ENCODE measurements around the gene RCHY1.

The RCHY1 gene

DNA sequence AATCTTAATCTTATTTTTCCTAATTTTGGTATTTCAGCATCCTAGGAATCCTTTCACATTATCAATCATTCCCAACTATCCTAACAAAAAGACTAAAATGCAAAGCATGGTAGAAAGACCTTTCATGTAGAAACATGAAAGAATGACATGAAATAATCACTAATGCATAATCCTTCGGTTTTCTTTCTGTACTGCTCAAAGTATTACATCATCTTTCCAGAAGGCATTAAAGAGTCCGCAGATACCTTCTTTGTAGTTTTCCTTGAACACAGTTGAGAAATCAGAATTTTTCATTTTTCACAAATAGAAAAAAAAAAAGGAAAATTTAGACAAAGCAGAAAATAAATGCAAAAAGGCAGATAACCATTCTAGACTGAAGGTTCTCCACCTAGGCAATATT is 11.5 kb downstream of the RCHY1 start:
- Histone ChIP-seq H3K4me3 (ENCODE audit: low read length in 2 of 2) (no peak overlapping the region), H3K4me1 (ENCODE audit: control insufficient read depth in 2 of 2, insufficient read depth in 1 of 2, low read depth in 1 of 2, low read length in 2 of 2) (no peaks in the 10 kb centered on the region)

DNA sequence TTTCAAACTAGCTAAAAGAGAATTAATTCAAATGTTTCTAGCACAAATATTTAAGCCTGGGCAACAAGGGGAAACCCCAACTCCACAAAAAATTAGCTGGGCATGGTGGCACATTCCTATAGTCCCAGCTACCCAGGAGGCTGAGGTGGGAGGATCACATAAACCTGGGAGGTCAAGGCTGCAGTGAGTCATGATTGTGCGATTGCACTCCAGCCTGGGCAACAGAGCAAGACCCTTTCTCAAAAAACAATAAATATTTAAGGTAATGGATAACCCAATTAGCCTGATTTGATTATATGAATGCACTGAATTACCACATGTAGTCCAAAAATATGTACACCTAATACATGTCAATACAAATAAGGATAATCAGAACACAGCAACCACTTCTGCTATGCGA is 14.3 kb downstream of the RCHY1 start:
- Histone ChIP-seq H3K18ac (ENCODE audit: low read length) (no peak overlapping the region), H2BK12ac (ENCODE audit: low read length) (no peak overlapping the region), H4K8ac (ENCODE audit: low read depth, low read length) (no peak overlapping the region), H3K9ac (ENCODE audit: low read depth, low read length, poor library complexity) (no peak overlapping the region), H2BK120ac (ENCODE audit: low read depth, low read length) (no peak overlapping the region), H3K27ac (replicated peaks; ENCODE audit: low read length) (no peak overlapping the region), H3K9me3 (replicated peaks in 1 of 2; ENCODE audit: control insufficient read depth in 2 of 2, insufficient read depth in 1 of 2, low read depth in 1 of 2, low read length in 2 of 2) (peaks cover 4 to 16% of the 10 kb centered on the region in 2 donors), H3K4me1 (ENCODE audit: control insufficient read depth in 2 of 2, insufficient read depth in 1 of 2, low read depth in 1 of 2, low read length in 2 of 2) (no peaks in the 10 kb centered on the region), H3K4me2 (ENCODE audit: insufficient read depth, low read length, poor library complexity, severe bottlenecking) (no peak overlapping the region), H3K14ac (ENCODE audit: low read length) (no peak overlapping the region), H3K27me3 (ENCODE audit: control insufficient read depth in 3 of 3, insufficient read depth in 3 of 3, low read depth in 1 of 3, low read length in 3 of 3) (no peaks in the 10 kb centered on the region), H3K23ac (ENCODE audit: low read depth, low read length, poor library complexity) (no peak overlapping the region), H3K36me3 (replicated peaks in 1 of 2; ENCODE audit: control insufficient read depth in 2 of 2, insufficient read depth in 2 of 2, low read length in 2 of 2) (peaks cover 1 to 58% of the 10 kb centered on the region in 2 donors), H3K4ac (ENCODE audit: low read length) (no peak overlapping the region), H2AFZ (ENCODE audit: low read length) (no peak overlapping the region), H3K4me3 (ENCODE audit: low read length in 2 of 2) (no peak overlapping the region), H2BK15ac (ENCODE audit: low read length) (no peak overlapping the region), H3K79me1 (ENCODE audit: low read depth, low read length) (no peaks in the 10 kb centered on the region), H2BK5ac (ENCODE audit: low read length) (no peak overlapping the region), H2AK5ac (ENCODE audit: low read depth, low read length) (no peak overlapping the region), H4K91ac (ENCODE audit: low read depth, low read length, poor library complexity) (no peak overlapping the region)
- DNase-seq (ENCODE audit: low spot score): no peak
- WGBS, 2 donors (ENCODE audit: extremely low coverage in 2 of 2, insufficient read length in 2 of 2, insufficient replicate concordance in 1 of 2): no CpG with 5 or more reads among the region's 2 CpGs

More for the DNA sequence above, 11.5 kb downstream of the RCHY1 start:
- no peak overlapping the region for H3K4me2 ChIP-seq (ENCODE audit: insufficient read depth, low read length, poor library complexity, severe bottlenecking)
- H3K27ac ChIP-seq (replicated peaks; ENCODE audit: low read length): no peak overlapping the region
- peaks cover 4 to 16% of the 10 kb centered on the region in 2 donors for H3K9me3 ChIP-seq (replicated peaks in 1 of 2; ENCODE audit: control insufficient read depth in 2 of 2, insufficient read depth in 1 of 2, low read depth in 1 of 2, low read length in 2 of 2)
- H3K23ac ChIP-seq (ENCODE audit: low read depth, low read length, poor library complexity): no peak overlapping the region
- no peaks in the 10 kb centered on the region for H3K79me1 ChIP-seq (ENCODE audit: low read depth, low read length)
- H3K27me3 ChIP-seq (ENCODE audit: control insufficient read depth in 3 of 3, insufficient read depth in 3 of 3, low read depth in 1 of 3, low read length in 3 of 3): no peaks in the 10 kb centered on the region
- no peak overlapping the region for H2BK12ac ChIP-seq (ENCODE audit: low read length)
- WGBS, 2 donors (ENCODE audit: extremely low coverage in 2 of 2, insufficient read length in 2 of 2, insufficient replicate concordance in 1 of 2): no CpG with 5 or more reads among the region's 2 CpGs
- H3K18ac ChIP-seq (ENCODE audit: low read length): no peak overlapping the region
- no peak for DNase-seq (ENCODE audit: low spot score)
- H2BK15ac ChIP-seq (ENCODE audit: low read length): no peak overlapping the region
- no peak overlapping the region for H2AK5ac ChIP-seq (ENCODE audit: low read depth, low read length)
- no peak overlapping the region for H3K14ac ChIP-seq (ENCODE audit: low read length)
- H2AFZ ChIP-seq (ENCODE audit: low read length): no peak overlapping the region
- no peak overlapping the region for H3K4ac ChIP-seq (ENCODE audit: low read length)
- peaks cover 0 to 66% of the 10 kb centered on the region in 2 donors for H3K36me3 ChIP-seq (replicated peaks in 1 of 2; ENCODE audit: control insufficient read depth in 2 of 2, insufficient read depth in 2 of 2, low read length in 2 of 2)
- no peak overlapping the region for H2BK5ac ChIP-seq (ENCODE audit: low read length)
- H2BK120ac ChIP-seq (ENCODE audit: low read depth, low read length): no peak overlapping the region
- no peak overlapping the region for H4K8ac ChIP-seq (ENCODE audit: low read depth, low read length)
- H3K9ac ChIP-seq (ENCODE audit: low read depth, low read length, poor library complexity): no peak overlapping the region
- no peak overlapping the region for H4K91ac ChIP-seq (ENCODE audit: low read depth, low read length, poor library complexity)

DNA sequence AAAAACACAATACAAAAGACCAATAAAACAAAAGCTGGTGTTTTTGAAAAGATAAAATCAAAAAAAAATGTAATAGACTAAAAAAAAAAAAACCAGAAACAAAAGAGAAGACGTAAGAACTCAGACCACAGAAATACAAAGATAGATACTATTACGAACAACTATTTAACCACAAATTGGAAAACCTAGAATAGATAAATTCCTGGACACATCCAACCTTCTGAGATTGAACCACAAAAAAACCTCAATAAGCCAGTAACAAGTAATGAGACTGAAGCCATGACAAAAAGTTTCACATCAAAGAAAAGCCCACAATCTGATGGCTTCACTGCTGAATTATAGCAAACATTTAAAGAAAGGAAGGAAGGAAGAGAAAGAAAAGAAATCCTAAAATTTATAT is 16.2 kb downstream of the RCHY1 start:
- Histone ChIP-seq H3K27ac (replicated peaks; ENCODE audit: low read length) (no peak overlapping the region), H3K9ac (ENCODE audit: low read depth, low read length, poor library complexity) (no peak overlapping the region), H3K9me3 (replicated peaks in 1 of 2; ENCODE audit: control insufficient read depth in 2 of 2, insufficient read depth in 1 of 2, low read depth in 1 of 2, low read length in 2 of 2) (peaks cover 4 to 16% of the 10 kb centered on the region in 2 donors), H3K79me1 (ENCODE audit: low read depth, low read length) (no peaks in the 10 kb centered on the region), H3K23ac (ENCODE audit: low read depth, low read length, poor library complexity) (no peak overlapping the region), H3K4me3 (ENCODE audit: low read length in 2 of 2) (no peak overlapping the region), H2BK12ac (ENCODE audit: low read length) (no peak overlapping the region), H3K4ac (ENCODE audit: low read length) (no peak overlapping the region), H3K27me3 (ENCODE audit: control insufficient read depth in 3 of 3, insufficient read depth in 3 of 3, low read depth in 1 of 3, low read length in 3 of 3) (no peaks in the 10 kb centered on the region), H2BK15ac (ENCODE audit: low read length) (no peak overlapping the region), H3K36me3 (replicated peaks in 1 of 2; ENCODE audit: control insufficient read depth in 2 of 2, insufficient read depth in 2 of 2, low read length in 2 of 2) (peaks cover 1 to 49% of the 10 kb centered on the region in 2 donors), H3K18ac (ENCODE audit: low read length) (no peak overlapping the region), H2AK5ac (ENCODE audit: low read depth, low read length) (no peak overlapping the region), H2BK120ac (ENCODE audit: low read depth, low read length) (no peak overlapping the region), H3K4me2 (ENCODE audit: insufficient read depth, low read length, poor library complexity, severe bottlenecking) (no peak overlapping the region), H3K14ac (ENCODE audit: low read length) (no peak overlapping the region), H4K91ac (ENCODE audit: low read depth, low read length, poor library complexity) (no peak overlapping the region), H2AFZ (ENCODE audit: low read length) (no peak overlapping the region), H3K4me1 (ENCODE audit: control insufficient read depth in 2 of 2, insufficient read depth in 1 of 2, low read depth in 1 of 2, low read length in 2 of 2) (no peaks in the 10 kb centered on the region), H2BK5ac (ENCODE audit: low read length) (no peak overlapping the region), H4K8ac (ENCODE audit: low read depth, low read length) (no peak overlapping the region)
- DNase-seq (ENCODE audit: low spot score): no peak
- WGBS, 2 donors (ENCODE audit: extremely low coverage in 2 of 2, insufficient read length in 2 of 2, insufficient replicate concordance in 1 of 2): no CpG with 5 or more reads among the region's 2 CpGs

DNA sequence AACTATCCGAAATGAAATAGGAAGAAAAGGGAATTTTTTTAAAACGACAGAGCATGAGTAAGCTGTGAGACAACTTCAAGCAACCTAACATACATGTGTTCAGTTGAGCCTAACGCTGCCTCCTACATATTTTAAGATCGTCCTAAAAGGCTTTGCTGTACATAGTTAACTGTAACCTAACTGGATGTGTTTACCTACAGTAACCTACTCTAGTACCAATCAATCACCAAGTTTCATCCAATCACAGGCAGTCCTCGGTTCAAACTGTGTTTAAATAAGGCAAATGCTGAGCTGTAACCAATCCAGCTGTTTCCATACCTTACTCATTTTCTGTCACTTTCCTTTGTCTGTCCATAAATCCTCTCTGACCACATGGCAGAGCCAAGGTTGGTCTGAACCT is 17.1 kb downstream of the RCHY1 start:
- no peak overlapping the region for H3K18ac ChIP-seq (ENCODE audit: low read length)
- H3K4me3 ChIP-seq (ENCODE audit: low read length in 2 of 2): no peak overlapping the region
- no peak overlapping the region for H3K4me2 ChIP-seq (ENCODE audit: insufficient read depth, low read length, poor library complexity, severe bottlenecking)
- peaks cover 1 to 52% of the 10 kb centered on the region in 2 donors for H3K36me3 ChIP-seq (replicated peaks in 1 of 2; ENCODE audit: control insufficient read depth in 2 of 2, insufficient read depth in 2 of 2, low read length in 2 of 2)
- H3K79me1 ChIP-seq (ENCODE audit: low read depth, low read length): no peaks in the 10 kb centered on the region
- no peak overlapping the region for H2AFZ ChIP-seq (ENCODE audit: low read length)
- no peaks in the 10 kb centered on the region for H3K4me1 ChIP-seq (ENCODE audit: control insufficient read depth in 2 of 2, insufficient read depth in 1 of 2, low read depth in 1 of 2, low read length in 2 of 2)
- H4K8ac ChIP-seq (ENCODE audit: low read depth, low read length): no peak overlapping the region
- no peak overlapping the region for H2AK5ac ChIP-seq (ENCODE audit: low read depth, low read length)
- H3K27me3 ChIP-seq (ENCODE audit: control insufficient read depth in 3 of 3, insufficient read depth in 3 of 3, low read depth in 1 of 3, low read length in 3 of 3): no peaks in the 10 kb centered on the region
- no peak overlapping the region for H3K4ac ChIP-seq (ENCODE audit: low read length)
- H3K9ac ChIP-seq (ENCODE audit: low read depth, low read length, poor library complexity): no peak overlapping the region
- no peak overlapping the region for H3K14ac ChIP-seq (ENCODE audit: low read length)
- H3K27ac ChIP-seq (replicated peaks; ENCODE audit: low read length): no peak overlapping the region
- no peak overlapping the region for H4K91ac ChIP-seq (ENCODE audit: low read depth, low read length, poor library complexity)
- H2BK120ac ChIP-seq (ENCODE audit: low read depth, low read length): no peak overlapping the region
- H2BK5ac ChIP-seq (ENCODE audit: low read length): no peak overlapping the region
- WGBS, 2 donors (ENCODE audit: extremely low coverage in 2 of 2, insufficient read length in 2 of 2, insufficient replicate concordance in 1 of 2): no CpG with 5 or more reads among the region's 5 CpGs
- peaks cover 4 to 16% of the 10 kb centered on the region in 2 donors for H3K9me3 ChIP-seq (replicated peaks in 1 of 2; ENCODE audit: control insufficient read depth in 2 of 2, insufficient read depth in 1 of 2, low read depth in 1 of 2, low read length in 2 of 2)
- no peak overlapping the region for H2BK12ac ChIP-seq (ENCODE audit: low read length)
- H2BK15ac ChIP-seq (ENCODE audit: low read length): no peak overlapping the region
- DNase-seq (ENCODE audit: low spot score): no peak
- no peak overlapping the region for H3K23ac ChIP-seq (ENCODE audit: low read depth, low read length, poor library complexity)
